A673 (cell line): ENCODE data around the gene TEFM. TPM values are rescaled to one million over a fixed set of nuclear protein-coding genes. Genes with fewer than 3 reads are reported as not detected.

Experiments
- BruUV-seq: library from RNA; stranded (reverse); fragments of 400-500 nt; replicated peaks from 2 replicates; lab custom pipeline; 2021; lab: Mats Ljungman, UMichigan
- CTCF ChIA-PET: fragments of 300-600 bp; sonication (Branson Sonifier 250); formaldehyde crosslinking; loops from one replicate; lab custom pipeline; 2022; ENCODE audit warnings: antibody characterized with exemption; lab: Charles Lee
- POLR2A ChIA-PET: fragments of 300-600 bp; sonication (Branson Sonifier 250); formaldehyde crosslinking; loops from one replicate; lab custom pipeline; 2022; ENCODE audit warnings: antibody characterized with exemption; ENCODE audit not compliant: low non-redundant PET; lab: Charles Lee
- DNase-seq: peaks from one replicate; pipeline ENCODE4 v3.0.0-alpha.2; 2015; ENCODE audit warnings: low spot score
- H3K27ac ChIP-seq: fragments of 200-600 bp; sonication (generic); 2 replicates; pipeline ENCODE4 v1.5.1; 2016; ENCODE audit warnings: mixed run types, low read depth, mild to moderate bottlenecking, mixed read lengths, antibody characterized with exemption, low read length; ENCODE audit not compliant: poor library complexity, severe bottlenecking
- H3K27me3 ChIP-seq: fragments of 200-600 bp; sonication (generic); replicated peaks from 2 replicates; pipeline ENCODE4 v1.6.1; 2017; ENCODE audit warnings: mixed run types, low read depth, mild to moderate bottlenecking, mixed read lengths, antibody characterized with exemption, low read length; ENCODE audit not compliant: insufficient read depth, poor library complexity
- H3K36me3 ChIP-seq: fragments of 200-600 bp; sonication (generic); 2 replicates; pipeline ENCODE4 v1.6.1; 2016; ENCODE audit warnings: mixed run types, mild to moderate bottlenecking, mixed read lengths, antibody characterized with exemption, low read length; ENCODE audit not compliant: insufficient read depth, poor library complexity, severe bottlenecking
- H3K4me1 ChIP-seq: fragments of 200-600 bp; sonication (generic); 2 replicates; pipeline ENCODE4 v1.6.1; 2017; ENCODE audit warnings: mixed run types, mild to moderate bottlenecking, mixed read lengths, antibody characterized with exemption, low read length; ENCODE audit not compliant: insufficient read depth, poor library complexity, severe bottlenecking
- H3K4me3 ChIP-seq: fragments of 200-600 bp; sonication (generic); 2 replicates; pipeline ENCODE4 v1.5.1; 2016; ENCODE audit warnings: low read depth, mixed run types, mild to moderate bottlenecking, mixed read lengths, low read length; ENCODE audit not compliant: poor library complexity, severe bottlenecking
- H3K9me3 ChIP-seq: fragments of 200-600 bp; sonication (generic); 2 replicates; pipeline ENCODE4 v1.6.1; 2016; ENCODE audit warnings: mixed run types, low read depth, mild to moderate bottlenecking, mixed read lengths, antibody characterized with exemption, low read length; ENCODE audit not compliant: poor library complexity, severe bottlenecking
- EZH2 ChIP-seq: fragments of 200-600 bp; sonication (generic); IDR thresholded peaks from 2 replicates; pipeline ENCODE4 v1.6.1; 2017; ENCODE audit warnings: borderline replicate concordance, low read depth, mild to moderate bottlenecking, mixed read lengths, antibody characterized with exemption, low read length; ENCODE audit not compliant: poor library complexity, severe bottlenecking
- intact Hi-C: fragments of 100-400 bp; cut with micrococcal nuclease; formaldehyde crosslinking; loops from one replicate; pipeline ENCODE4 v1.10.0; 2022; ENCODE audit not compliant: unreplicated experiment
- total RNA-seq: library from RNA; stranded (reverse); gene quantifications from 2 replicates; pipeline ENCODE4 v1.2.3, GENCODE V29; 2021
- TF ChIP-seq, protein P1 (sequence below): fragments of 300-800, 200-600 bp; sonication (generic); conservative IDR thresholded peaks from 2 replicates; pipeline ENCODE4 v1.5.1; 2017; ENCODE audit warnings: low read depth, mild to moderate bottlenecking, antibody characterized with exemption, low read length, moderate library complexity, mixed read lengths

Gene TEFM
- total RNA-seq, 1 experiment from 2014 or later = 7.2 TPM

DNA sequence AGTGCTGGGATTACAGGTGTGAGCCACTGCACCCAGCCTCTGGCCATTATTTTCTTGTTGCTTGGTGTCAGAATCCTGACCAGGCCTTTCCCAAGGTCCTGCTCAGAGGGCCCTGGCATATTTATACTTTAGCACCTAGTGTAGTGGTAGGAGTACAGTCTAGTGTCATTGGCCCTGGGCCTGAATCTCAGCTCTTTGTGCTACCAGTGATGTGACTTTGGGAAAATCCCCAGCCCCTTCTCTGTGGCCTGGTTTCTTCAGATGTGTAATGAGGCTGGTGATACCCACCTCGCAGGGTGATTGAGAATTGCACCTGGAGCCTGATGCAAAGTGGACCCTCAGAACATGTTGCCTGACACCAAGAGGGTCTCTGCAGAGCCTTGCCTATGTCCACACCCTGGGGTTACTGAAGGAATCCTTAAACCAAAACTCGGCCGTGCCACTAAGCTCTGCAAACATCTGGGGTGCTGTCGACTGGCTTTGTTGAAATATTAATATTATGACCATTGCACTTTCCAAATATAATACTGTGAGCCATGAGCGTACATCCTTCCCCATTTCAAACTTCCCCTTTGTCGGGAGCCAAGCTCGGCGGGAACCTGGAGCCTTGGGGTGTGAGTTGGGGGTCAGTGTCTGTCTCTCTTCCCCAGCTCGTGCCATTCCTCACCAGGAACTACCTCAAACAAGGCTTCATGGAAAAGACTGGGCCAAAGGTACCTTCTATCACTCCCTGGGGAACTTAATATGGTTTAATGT lies 46.8 kb upstream of the TEFM start:
- no peak for DNase-seq
- Histone ChIP-seq H3K9me3 (no peaks in the 10 kb centered on the region), H3K36me3 (no peaks in the 10 kb centered on the region), H3K27ac (no peak overlapping the region), H3K4me1 (no peaks in the 10 kb centered on the region), H3K4me3 (no peak overlapping the region), H3K27me3 (no peaks in the 10 kb centered on the region)
- TF ChIP-seq, protein P1, sequence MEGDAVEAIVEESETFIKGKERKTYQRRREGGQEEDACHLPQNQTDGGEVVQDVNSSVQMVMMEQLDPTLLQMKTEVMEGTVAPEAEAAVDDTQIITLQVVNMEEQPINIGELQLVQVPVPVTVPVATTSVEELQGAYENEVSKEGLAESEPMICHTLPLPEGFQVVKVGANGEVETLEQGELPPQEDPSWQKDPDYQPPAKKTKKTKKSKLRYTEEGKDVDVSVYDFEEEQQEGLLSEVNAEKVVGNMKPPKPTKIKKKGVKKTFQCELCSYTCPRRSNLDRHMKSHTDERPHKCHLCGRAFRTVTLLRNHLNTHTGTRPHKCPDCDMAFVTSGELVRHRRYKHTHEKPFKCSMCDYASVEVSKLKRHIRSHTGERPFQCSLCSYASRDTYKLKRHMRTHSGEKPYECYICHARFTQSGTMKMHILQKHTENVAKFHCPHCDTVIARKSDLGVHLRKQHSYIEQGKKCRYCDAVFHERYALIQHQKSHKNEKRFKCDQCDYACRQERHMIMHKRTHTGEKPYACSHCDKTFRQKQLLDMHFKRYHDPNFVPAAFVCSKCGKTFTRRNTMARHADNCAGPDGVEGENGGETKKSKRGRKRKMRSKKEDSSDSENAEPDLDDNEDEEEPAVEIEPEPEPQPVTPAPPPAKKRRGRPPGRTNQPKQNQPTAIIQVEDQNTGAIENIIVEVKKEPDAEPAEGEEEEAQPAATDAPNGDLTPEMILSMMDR = no peak
- no peak for TF ChIP-seq EZH2
- BruUV-seq = no TSS peak
- ChIA-PET POLR2A (interaction anchor here (0.6 kb wide), 1 partner anchor 8 kb away, joined by 5 read pairs; no protein-coding TSS in a partner anchor), CTCF (no interaction called here)
- intact Hi-C loops = no loop called here

DNA sequence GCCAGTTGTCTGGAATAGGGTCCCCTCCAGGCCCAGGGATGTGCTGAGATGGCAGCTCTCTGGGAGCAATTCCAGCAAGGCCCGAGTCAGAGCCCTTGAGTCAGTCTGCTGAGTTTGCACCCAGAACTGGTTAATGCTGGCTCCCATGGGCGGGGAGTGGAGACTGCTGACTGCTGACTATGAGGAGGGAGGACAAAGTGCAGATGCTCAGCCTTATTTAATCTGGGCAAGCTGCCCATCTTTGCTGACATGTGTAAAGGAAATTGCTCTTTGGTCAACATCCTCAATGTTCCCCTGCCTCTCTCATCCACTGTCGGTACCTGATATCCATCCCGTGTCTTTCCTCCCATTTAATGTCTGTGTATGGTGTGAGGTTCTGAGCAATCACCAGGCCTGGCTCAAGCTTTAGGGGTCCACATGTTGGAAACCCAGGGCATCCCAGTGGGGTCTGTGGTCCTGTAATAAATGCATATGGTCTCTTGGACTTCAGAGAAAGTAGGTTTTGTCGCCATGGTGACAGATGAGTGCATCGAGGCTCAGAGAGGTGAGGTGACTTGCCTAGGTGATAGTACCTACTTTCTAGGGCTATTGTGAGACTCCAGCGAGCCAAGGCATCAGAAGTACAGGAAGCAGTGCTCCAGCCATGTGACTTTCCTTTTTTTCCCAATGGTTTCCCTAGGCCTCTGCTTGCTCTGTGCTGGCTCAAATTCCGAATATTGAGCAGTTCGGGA lies 44.8 kb upstream of the TEFM start:
- H3K4me3 ChIP-seq = no peak overlapping the region
- DNase-seq = peak; percentile 11
- intact Hi-C loops = no loop called here
- no peaks in the 10 kb centered on the region for H3K4me1 ChIP-seq
- ChIA-PET CTCF (no interaction called here), POLR2A (no interaction called here)
- TF ChIP-seq, protein P1 = no peak
- TF ChIP-seq EZH2 = no peak
- no peak overlapping the region for H3K27ac ChIP-seq
- no peaks in the 10 kb centered on the region for H3K9me3 ChIP-seq
- H3K27me3 ChIP-seq = no peaks in the 10 kb centered on the region
- BruUV-seq = no TSS peak
- H3K36me3 ChIP-seq = no peaks in the 10 kb centered on the region

DNA sequence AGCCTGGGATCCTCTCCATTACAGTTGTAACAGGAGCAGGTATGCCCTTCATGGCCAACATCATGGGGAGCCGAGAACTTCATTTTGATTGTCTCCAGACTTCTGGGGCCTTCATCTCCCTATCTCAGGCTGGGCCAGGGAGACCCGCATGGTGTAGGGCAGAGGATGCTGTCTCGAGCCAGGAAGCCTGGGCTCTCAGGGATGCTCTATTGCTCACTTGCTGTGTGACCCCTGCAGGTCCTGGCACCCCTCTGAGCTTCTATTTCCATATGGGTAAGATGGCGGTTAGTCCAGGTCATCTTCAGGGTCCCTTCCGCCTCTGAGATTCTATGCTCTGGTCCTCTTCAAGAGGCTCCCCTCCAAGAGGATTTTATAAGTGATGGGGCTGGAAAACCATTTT lies 44.2 kb upstream of the TEFM start:
- Histone ChIP-seq H3K4me1 (no peaks in the 10 kb centered on the region), H3K4me3 (no peak overlapping the region), H3K27ac (no peak overlapping the region), H3K36me3 (no peaks in the 10 kb centered on the region), H3K27me3 (no peaks in the 10 kb centered on the region), H3K9me3 (no peaks in the 10 kb centered on the region)
- no TSS peak for BruUV-seq
- ChIA-PET POLR2A (no interaction called here), CTCF (no interaction called here)
- intact Hi-C loops = no loop called here
- DNase-seq = no peak
- TF ChIP-seq, protein P1 = no peak
- TF ChIP-seq EZH2 = no peak
